ENCODE data around the gene MSH5. TPM values are rescaled to one million over a fixed set of nuclear protein-coding genes. Genes with fewer than 3 reads are reported as not detected.

The MSH5 gene
- total and polyA plus RNA-seq, 2 donors (not counting 1 experiment from before 2014, with no cell fraction given) = 4.3 to 6.0 TPM

DNA sequence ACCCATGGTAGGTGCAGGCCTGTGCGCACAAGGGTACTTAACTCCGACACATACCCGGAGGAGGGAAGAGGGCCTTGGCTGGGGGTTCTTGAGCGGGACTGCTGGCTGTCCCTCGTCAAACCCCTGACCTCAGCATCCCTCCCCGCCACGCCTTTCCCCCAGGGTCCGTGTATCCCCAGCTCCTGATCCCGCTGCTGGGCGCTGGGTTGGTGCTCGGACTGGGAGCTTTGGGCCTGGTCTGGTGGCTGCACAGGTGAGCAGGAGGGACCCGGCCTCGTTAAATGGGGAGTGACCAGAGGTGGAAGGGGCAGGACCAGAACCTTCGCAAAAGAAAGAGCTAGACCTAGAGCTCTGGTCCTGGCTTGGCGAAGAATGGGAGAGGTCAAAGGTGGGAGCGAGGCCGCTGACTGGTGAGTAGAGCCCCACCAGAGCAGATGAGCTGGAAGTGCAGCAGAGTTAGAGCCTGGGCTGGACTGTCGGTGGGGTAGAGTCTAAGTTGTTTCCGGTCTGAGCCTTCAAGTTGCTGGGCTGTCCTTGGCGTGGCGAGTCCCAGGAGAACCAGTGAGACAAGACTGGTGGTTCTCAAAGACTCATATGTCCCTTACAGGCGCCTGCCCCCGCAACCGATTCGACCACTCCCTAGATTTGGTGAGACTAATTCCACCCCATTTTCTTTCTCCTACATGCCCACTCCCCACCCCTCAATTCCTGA, 15.7 kb upstream of the MSH5 start:
- no peaks in the 10 kb centered on the region for H4K20me1 ChIP-seq (ENCODE audit: control insufficient read depth, extremely low read depth, insufficient read depth, low read length)
- H3K4me1 ChIP-seq (ENCODE audit: control insufficient read depth, extremely low read depth, insufficient read depth, low read length) = peaks cover 5% of the 10 kb centered on the region
- H2AFZ ChIP-seq (ENCODE audit: low read length) = no peak overlapping the region
- peaks cover 10% of the 10 kb centered on the region for H3K36me3 ChIP-seq (ENCODE audit: control insufficient read depth, insufficient read depth, low read length)
- H3K27me3 ChIP-seq (ENCODE audit: control insufficient read depth, insufficient read depth, low read length) = no peaks in the 10 kb centered on the region
- no peak overlapping the region for H3K4me2 ChIP-seq (ENCODE audit: extremely low read depth, insufficient read depth, low read length)
- H3K79me2 ChIP-seq (ENCODE audit: control insufficient read depth, insufficient read depth, low read length) = peaks cover 6% of the 10 kb centered on the region
- H3K9ac ChIP-seq (ENCODE audit: insufficient read depth, low read length) = no peak overlapping the region
- no peak overlapping the region for H3K4me3 ChIP-seq (replicated peaks in 1 of 4; ENCODE audit: control extremely low read depth in 1 of 4, insufficient read depth in 1 of 4, low read depth in 3 of 4, low read length in 4 of 4)
- no peaks in the 10 kb centered on the region for H3K9me3 ChIP-seq (ENCODE audit: control insufficient read depth, insufficient read depth, low read depth, low read length)
- no peak for DNase-seq (ENCODE audit: low read depth in 2 of 2)
- no peak overlapping the region for H3K27ac ChIP-seq (ENCODE audit: insufficient read depth, low read length)
- no peak for TF ChIP-seq EZH2 (IDR thresholded peaks at IDR 0.05; ENCODE audit: low read length, missing control alignments)
- TF ChIP-seq, protein P1, sequence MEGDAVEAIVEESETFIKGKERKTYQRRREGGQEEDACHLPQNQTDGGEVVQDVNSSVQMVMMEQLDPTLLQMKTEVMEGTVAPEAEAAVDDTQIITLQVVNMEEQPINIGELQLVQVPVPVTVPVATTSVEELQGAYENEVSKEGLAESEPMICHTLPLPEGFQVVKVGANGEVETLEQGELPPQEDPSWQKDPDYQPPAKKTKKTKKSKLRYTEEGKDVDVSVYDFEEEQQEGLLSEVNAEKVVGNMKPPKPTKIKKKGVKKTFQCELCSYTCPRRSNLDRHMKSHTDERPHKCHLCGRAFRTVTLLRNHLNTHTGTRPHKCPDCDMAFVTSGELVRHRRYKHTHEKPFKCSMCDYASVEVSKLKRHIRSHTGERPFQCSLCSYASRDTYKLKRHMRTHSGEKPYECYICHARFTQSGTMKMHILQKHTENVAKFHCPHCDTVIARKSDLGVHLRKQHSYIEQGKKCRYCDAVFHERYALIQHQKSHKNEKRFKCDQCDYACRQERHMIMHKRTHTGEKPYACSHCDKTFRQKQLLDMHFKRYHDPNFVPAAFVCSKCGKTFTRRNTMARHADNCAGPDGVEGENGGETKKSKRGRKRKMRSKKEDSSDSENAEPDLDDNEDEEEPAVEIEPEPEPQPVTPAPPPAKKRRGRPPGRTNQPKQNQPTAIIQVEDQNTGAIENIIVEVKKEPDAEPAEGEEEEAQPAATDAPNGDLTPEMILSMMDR (conservative IDR thresholded peaks at IDR 0.05 in 1 of 2, IDR thresholded peaks at IDR 0.05 in 1 of 2; ENCODE audit: low read depth in 1 of 2, low read length in 2 of 2) = no peak

DNA sequence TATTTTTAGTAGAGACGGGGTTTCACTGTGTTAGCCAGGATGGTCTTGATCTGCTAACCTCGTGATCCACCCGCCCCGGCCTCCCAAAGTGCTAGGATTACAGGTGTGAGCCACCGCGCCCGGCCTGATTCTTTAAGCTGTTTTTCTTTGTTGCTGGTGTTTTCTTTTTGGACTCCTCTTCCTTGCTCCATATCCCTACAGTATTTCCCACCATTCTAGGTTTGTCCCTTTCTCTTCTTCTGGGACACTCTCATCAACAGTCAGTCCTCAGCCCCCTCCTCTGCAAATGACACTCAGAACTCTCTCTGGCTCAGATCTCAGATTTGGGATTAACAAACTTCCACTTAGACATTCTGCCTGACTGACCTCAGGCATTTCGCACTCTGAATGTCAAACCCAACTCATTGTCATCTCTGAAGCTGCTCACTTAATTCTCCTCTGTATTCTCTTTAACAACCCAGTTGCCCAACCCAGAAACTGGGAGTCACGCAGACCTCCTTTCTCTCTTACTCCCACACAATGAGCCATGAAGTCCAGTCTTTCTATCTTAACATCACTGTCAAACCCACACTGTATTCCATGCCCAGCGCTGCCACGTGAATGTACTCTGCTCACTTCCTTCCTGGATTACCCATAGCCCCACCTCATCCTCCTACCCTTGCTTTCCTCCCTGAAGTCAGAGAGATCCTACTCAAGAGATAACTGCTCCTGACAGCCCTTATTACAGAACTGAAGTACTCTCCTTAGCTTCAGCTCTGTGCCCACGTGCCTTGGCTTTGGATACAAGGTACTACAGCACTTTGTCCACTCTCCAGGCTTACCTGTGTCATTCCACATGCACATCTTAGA, 14.1 kb upstream of the MSH5 start:
- no peaks in the 10 kb centered on the region for H4K20me1 ChIP-seq (ENCODE audit: control insufficient read depth, extremely low read depth, insufficient read depth, low read length)
- H3K4me3 ChIP-seq (replicated peaks in 1 of 4; ENCODE audit: control extremely low read depth in 1 of 4, insufficient read depth in 1 of 4, low read depth in 3 of 4, low read length in 4 of 4) = no peak overlapping the region
- TF ChIP-seq EZH2 (IDR thresholded peaks at IDR 0.05; ENCODE audit: low read length, missing control alignments) = no peak
- TF ChIP-seq, protein P1 (conservative IDR thresholded peaks at IDR 0.05 in 1 of 2, IDR thresholded peaks at IDR 0.05 in 1 of 2; ENCODE audit: low read depth in 1 of 2, low read length in 2 of 2) = no peak
- DNase-seq (ENCODE audit: low read depth in 2 of 2) = no peak
- no peak overlapping the region for H2AFZ ChIP-seq (ENCODE audit: low read length)
- peaks cover 6% of the 10 kb centered on the region for H3K79me2 ChIP-seq (ENCODE audit: control insufficient read depth, insufficient read depth, low read length)
- H3K4me1 ChIP-seq (ENCODE audit: control insufficient read depth, extremely low read depth, insufficient read depth, low read length) = peaks cover 8% of the 10 kb centered on the region
- no peak overlapping the region for H3K9ac ChIP-seq (ENCODE audit: insufficient read depth, low read length)
- no peak overlapping the region for H3K4me2 ChIP-seq (ENCODE audit: extremely low read depth, insufficient read depth, low read length)
- no peak overlapping the region for H3K27ac ChIP-seq (ENCODE audit: insufficient read depth, low read length)
- peaks cover 13% of the 10 kb centered on the region for H3K36me3 ChIP-seq (ENCODE audit: control insufficient read depth, insufficient read depth, low read length)
- H3K27me3 ChIP-seq (ENCODE audit: control insufficient read depth, insufficient read depth, low read length) = no peaks in the 10 kb centered on the region
- H3K9me3 ChIP-seq (ENCODE audit: control insufficient read depth, insufficient read depth, low read depth, low read length) = no peaks in the 10 kb centered on the region

DNA sequence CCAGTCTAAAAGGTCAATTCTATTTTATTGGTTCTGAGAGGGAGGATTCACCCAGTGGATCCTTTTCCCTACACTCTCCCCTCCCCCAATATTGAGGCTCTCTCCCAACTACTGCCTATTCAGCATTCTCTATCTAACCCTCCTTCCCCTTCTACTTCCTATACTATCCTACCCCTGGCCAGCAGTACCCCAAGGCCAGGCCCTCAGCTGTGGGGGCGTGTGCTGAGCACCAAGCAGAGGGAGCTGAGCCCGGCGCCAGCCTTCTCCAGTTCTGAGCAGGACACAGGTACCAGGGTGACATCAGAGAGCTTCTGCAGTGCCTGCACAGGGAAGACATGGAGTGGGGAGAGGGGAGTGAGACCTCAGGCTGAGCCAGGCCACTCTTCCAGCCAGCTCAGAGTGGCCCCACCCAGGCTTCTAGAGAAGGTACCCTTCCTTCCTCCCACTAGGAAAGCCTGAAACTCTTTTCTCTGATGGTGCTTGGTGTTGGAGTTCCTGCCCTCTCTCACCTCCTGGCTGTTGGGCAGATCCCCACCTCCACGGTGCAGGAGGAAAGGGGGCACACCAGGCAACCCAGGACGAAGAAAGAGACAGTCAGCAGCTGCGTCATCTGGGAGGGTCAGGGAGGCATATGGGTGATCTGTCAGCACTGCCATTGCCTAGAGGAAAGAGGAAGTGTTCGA, 12.6 kb upstream of the MSH5 start:
- H3K79me2 ChIP-seq (ENCODE audit: control insufficient read depth, insufficient read depth, low read length) = peaks cover 9% of the 10 kb centered on the region
- TF ChIP-seq, protein P1 (conservative IDR thresholded peaks at IDR 0.05 in 1 of 2, IDR thresholded peaks at IDR 0.05 in 1 of 2; ENCODE audit: low read depth in 1 of 2, low read length in 2 of 2) = no peak
- TF ChIP-seq EZH2 (IDR thresholded peaks at IDR 0.05; ENCODE audit: low read length, missing control alignments) = no peak
- no peak overlapping the region for H2AFZ ChIP-seq (ENCODE audit: low read length)
- no peak overlapping the region for H3K4me3 ChIP-seq (replicated peaks in 1 of 4; ENCODE audit: control extremely low read depth in 1 of 4, insufficient read depth in 1 of 4, low read depth in 3 of 4, low read length in 4 of 4)
- H3K27ac ChIP-seq (ENCODE audit: insufficient read depth, low read length) = no peak overlapping the region
- no peak for DNase-seq (ENCODE audit: low read depth in 2 of 2)
- no peaks in the 10 kb centered on the region for H4K20me1 ChIP-seq (ENCODE audit: control insufficient read depth, extremely low read depth, insufficient read depth, low read length)
- H3K4me1 ChIP-seq (ENCODE audit: control insufficient read depth, extremely low read depth, insufficient read depth, low read length) = peaks cover 9% of the 10 kb centered on the region
- H3K9ac ChIP-seq (ENCODE audit: insufficient read depth, low read length) = no peak overlapping the region
- no peak overlapping the region for H3K4me2 ChIP-seq (ENCODE audit: extremely low read depth, insufficient read depth, low read length)
- peaks cover 22% of the 10 kb centered on the region for H3K36me3 ChIP-seq (ENCODE audit: control insufficient read depth, insufficient read depth, low read length)
- H3K27me3 ChIP-seq (ENCODE audit: control insufficient read depth, insufficient read depth, low read length) = no peaks in the 10 kb centered on the region
- no peaks in the 10 kb centered on the region for H3K9me3 ChIP-seq (ENCODE audit: control insufficient read depth, insufficient read depth, low read depth, low read length)

Measured in fibroblast of lung (primary cell).